ENCODE results near the gene FBXW9.
A peak's percentile ranks its signal among the peaks of the same experiment; 100 is the strongest.
"Not testable (repeated sequence)": the region's sequence is repeated elsewhere in the genome, so short reads cannot be mapped to it uniquely, and the experiment has no call there.

Gene FBXW9

GRCh38 chr19:12696366-12697335 lies at the start of gene FBXW9:
Gene FBXW9, minus strand, starts transcription at chr19:12696631. Its CDS starts 50 bp downstream, at chr19:12696581.
- DNase-seq = peak; percentile 100

- DNase-seq = no peak
Measured at GRCh38 chr19:12745166-12745897, 48.9 kb upstream of the FBXW9 start.

- DNase-seq = no peak
Measured at GRCh38 chr19:12737835-12738351, 41.5 kb upstream of the FBXW9 start.

GRCh38 chr19:12736995-12737834 lies 40.8 kb upstream of the FBXW9 start, which contains the start of gene GET3:
Gene GET3, plus strand, starts transcription at chr19:12737497. Its CDS starts 9 bp downstream, at chr19:12737506.
- peak; percentile 86 for DNase-seq

- DNase-seq = peak; percentile 72
Measured at GRCh38 chr19:12733369-12734214, 37.2 kb upstream of the FBXW9 start.

- no peak for DNase-seq
Measured at GRCh38 chr19:12731337-12731736, 34.9 kb upstream of the FBXW9 start.

- no peak for DNase-seq
Measured at GRCh38 chr19:12730064-12730463, 33.6 kb upstream of the FBXW9 start.

GRCh38 chr19:12727745-12728433 lies 31.5 kb upstream of the FBXW9 start:
- DNase-seq = no peak

- no peak for DNase-seq
Measured at GRCh38 chr19:12726988-12727316, 30.5 kb upstream of the FBXW9 start.

- DNase-seq = not testable (repeated sequence)
Measured at GRCh38 chr19:12725612-12726011, 29.2 kb upstream of the FBXW9 start.

GRCh38 chr19:12723641-12724426 lies 27.4 kb upstream of the FBXW9 start, which contains the start of gene TNPO2:
Gene TNPO2, minus strand, starts transcription at chr19:12723932. Its CDS starts 2,955 bp downstream, at chr19:12720977.
- peak; percentile 88 for DNase-seq

GRCh38 chr19:12723381-12723640 lies 26.9 kb upstream of the FBXW9 start:
- no peak for DNase-seq

GRCh38 chr19:12722566-12723380 lies 26.3 kb upstream of the FBXW9 start:
- DNase-seq = peak; percentile 92

GRCh38 chr19:12721656-12722565 lies 25.5 kb upstream of the FBXW9 start:
- peak; percentile 82 for DNase-seq

GRCh38 chr19:12720851-12721655 lies 24.6 kb upstream of the FBXW9 start:
- DNase-seq = no peak

- no peak for DNase-seq
Measured at GRCh38 chr19:12720296-12720695, 23.9 kb upstream of the FBXW9 start.

- DNase-seq = no peak
Measured at GRCh38 chr19:12715929-12716328, 19.5 kb upstream of the FBXW9 start.
